GM21737 (cell line): ENCODE results near the gene C4BPA.

ENCODE experiments used
- ATAC-seq: cut with Tn5 transposase; IDR thresholded peaks from one replicate; pipeline ENCODE4 v1.9.1; 2021; ENCODE audit warnings: mild to moderate bottlenecking, moderate library complexity; ENCODE audit not compliant: unreplicated experiment

C4BPA gene

GRCh38 chr1:207077012-207077411, 27.0 kb upstream of the C4BPA start:
- no peak for ATAC-seq

- ATAC-seq: no peak
Measured at GRCh38 chr1:207077470-207078377, 26.3 kb upstream of the C4BPA start.

GRCh38 chr1:207078578-207079132, 25.4 kb upstream of the C4BPA start:
- no peak for ATAC-seq

GRCh38 chr1:207079706-207080241, 24.3 kb upstream of the C4BPA start:
- no peak for ATAC-seq

GRCh38 chr1:207081088-207081487, 22.9 kb upstream of the C4BPA start:
- ATAC-seq: no peak

- no peak for ATAC-seq
Measured at GRCh38 chr1:207081806-207082205, 22.2 kb upstream of the C4BPA start.

GRCh38 chr1:207084232-207084631, 19.8 kb upstream of the C4BPA start:
- ATAC-seq: no peak

- ATAC-seq: no peak
Measured at GRCh38 chr1:207084701-207085180, 19.3 kb upstream of the C4BPA start.

- ATAC-seq: no peak
Measured at GRCh38 chr1:207085887-207086286, 18.1 kb upstream of the C4BPA start.

GRCh38 chr1:207088161-207088560, 15.9 kb upstream of the C4BPA start:
- no peak for ATAC-seq

GRCh38 chr1:207088701-207089626, 15.1 kb upstream of the C4BPA start, which contains the start of gene C4BPB:
Gene C4BPB (plus strand): TSS chr1:207088860. CDS start chr1:207089532, 672 bp downstream.
- no peak for ATAC-seq

- ATAC-seq: no peak
Measured at GRCh38 chr1:207089627-207090355, 14.2 kb upstream of the C4BPA start.

GRCh38 chr1:207091200-207091908, 12.7 kb upstream of the C4BPA start:
- no peak for ATAC-seq

- ATAC-seq: no peak
Measured at GRCh38 chr1:207093944-207094343, 10.1 kb upstream of the C4BPA start.

GRCh38 chr1:207097871-207098324, 6.1 kb upstream of the C4BPA start:
- no peak for ATAC-seq

GRCh38 chr1:207101720-207102119, 2.3 kb upstream of the C4BPA start:
- ATAC-seq: no peak

- ATAC-seq: no peak
Measured at GRCh38 chr1:207102146-207102545, 1.9 kb upstream of the C4BPA start.

- ATAC-seq: no peak
Measured at GRCh38 chr1:207102659-207103058, 1.4 kb upstream of the C4BPA start.

GRCh38 chr1:207109004-207109403, 5.0 kb downstream of the C4BPA start:
- ATAC-seq: no peak
